ENCODE results near the gene KRTAP4-12.
"Not testable (repeated sequence)": the region's sequence is repeated elsewhere in the genome, so short reads cannot be mapped to it uniquely, and the experiment has no call there.

The KRTAP4-12 gene

DNA sequence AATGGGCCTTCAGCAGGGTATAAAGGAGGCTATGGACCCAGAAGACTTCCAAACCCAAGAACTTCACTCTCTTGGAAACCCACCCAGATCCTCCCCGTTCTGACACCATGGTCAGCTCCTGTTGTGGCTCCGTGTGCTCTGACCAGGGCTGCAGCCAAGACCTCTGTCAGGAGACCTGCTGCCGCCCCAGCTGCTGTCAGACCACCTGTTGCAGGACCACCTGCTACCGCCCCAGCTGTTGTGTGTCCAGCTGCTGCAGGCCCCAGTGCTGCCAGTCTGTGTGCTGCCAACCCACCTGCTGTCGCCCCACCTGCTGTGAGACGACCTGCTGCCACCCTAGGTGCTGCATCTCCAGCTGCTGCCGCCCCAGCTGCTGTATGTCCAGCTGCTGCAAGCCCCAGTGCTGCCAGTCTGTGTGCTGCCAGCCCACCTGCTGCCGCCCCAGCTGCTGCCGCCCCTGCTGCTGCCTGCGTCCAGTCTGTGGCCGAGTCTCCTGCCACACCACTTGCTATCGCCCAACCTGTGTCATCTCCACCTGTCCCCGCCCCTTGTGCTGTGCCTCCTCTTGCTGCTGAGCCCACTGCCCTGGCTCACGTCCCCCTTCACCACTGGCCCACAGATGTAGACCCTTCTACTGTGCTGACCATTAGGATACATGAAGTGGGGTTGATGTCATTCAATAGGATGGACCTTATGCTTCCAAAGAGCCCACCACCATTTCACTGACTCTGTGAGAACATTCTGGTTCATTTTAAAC, 39.7 kb downstream of the KRTAP4-12 start, which contains the start of gene KRTAP4-7:
Gene KRTAP4-7, plus strand, starts transcription at position 51 of the 757 bp plus-strand sequence. Its CDS starts 57 bp downstream, at position 108.
- not testable (repeated sequence) for DNase-seq

GRCh38 chr17:41083427-41083826, 40.6 kb downstream of the KRTAP4-12 start:
- not testable (repeated sequence) for DNase-seq

- no peak for DNase-seq
Observed at GRCh38 chr17:41082626-41083025, 41.4 kb downstream of the KRTAP4-12 start.

DNA sequence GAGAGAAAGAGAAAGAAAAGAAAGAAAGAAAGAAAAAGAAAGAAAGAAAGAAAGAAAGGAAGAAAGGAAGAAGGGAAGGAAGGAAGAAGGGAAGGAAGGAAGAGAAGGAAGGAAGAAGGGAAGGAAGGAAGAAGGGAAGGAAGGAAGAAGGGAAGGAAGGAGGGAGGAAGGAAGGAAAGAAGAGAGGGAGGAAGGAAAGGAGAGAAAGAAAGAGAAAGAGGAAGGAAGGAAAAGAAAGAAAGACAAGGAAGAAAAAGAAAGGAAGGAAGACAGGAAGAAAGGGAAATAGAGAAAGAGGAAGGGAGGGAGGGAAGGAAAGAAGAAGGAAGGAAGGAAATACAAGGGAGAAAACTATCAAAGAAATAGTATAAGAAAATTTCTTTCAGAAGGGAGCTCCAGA, 47.2 kb downstream of the KRTAP4-12 start:
- DNase-seq, result no peak

GRCh38 chr17:41073676-41074075, 50.3 kb downstream of the KRTAP4-12 start:
- no peak for DNase-seq

Measured in eye (tissue), 1 donor.